ENCODE data around the gene SLC34A3.

GRCh38 chr9:137263506-137263905 is 32.8 kb downstream of the SLC34A3 start:
- TF ChIP-seq POLR2A (IDR thresholded peaks at IDR 0.05; ENCODE audit: low read depth, low read length): no peak
- TF ChIP-seq POLR2AphosphoS5 (IDR thresholded peaks at IDR 0.05; ENCODE audit: low read depth, low read length): no peak

Measured in GM12891 (cell line).